ENCODE measurements around the gene HSD3B7.

Gene HSD3B7

GRCh38 chr16:31003744-31004143, 18.7 kb downstream of the HSD3B7 start:
- Histone ChIP-seq H3K4me3 (ENCODE audit: low read length) (no peak overlapping the region), H3K27ac (ENCODE audit: low read length) (no peak overlapping the region), H3K4me2 (ENCODE audit: low read depth, low read length) (no peak overlapping the region), H3K9ac (ENCODE audit: low read length) (no peak overlapping the region), H4K20me1 (ENCODE audit: insufficient read depth, low read length) (no peaks in the 10 kb centered on the region), H3K9me2 (replicated peaks; ENCODE audit: insufficient read depth, low read length) (no peaks in the 10 kb centered on the region), H3K9me3 (replicated peaks; ENCODE audit: insufficient read depth, low read length) (no peaks in the 10 kb centered on the region), H3F3A (ENCODE audit: insufficient read depth, low read length) (no peaks in the 10 kb centered on the region), H3K79me2 (ENCODE audit: low read length) (no peaks in the 10 kb centered on the region), H3K36me3 (replicated peaks; ENCODE audit: insufficient read depth, low read length) (no peaks in the 10 kb centered on the region), H3K4me1 (ENCODE audit: low read length) (no peaks in the 10 kb centered on the region), H3K27me3 (replicated peaks; ENCODE audit: insufficient read depth, low read length) (peaks cover 93% of the 10 kb centered on the region), H2AFZ (ENCODE audit: low read length) (no peak overlapping the region)
- DNase-seq, result no peak
- TF ChIP-seq, protein P1, sequence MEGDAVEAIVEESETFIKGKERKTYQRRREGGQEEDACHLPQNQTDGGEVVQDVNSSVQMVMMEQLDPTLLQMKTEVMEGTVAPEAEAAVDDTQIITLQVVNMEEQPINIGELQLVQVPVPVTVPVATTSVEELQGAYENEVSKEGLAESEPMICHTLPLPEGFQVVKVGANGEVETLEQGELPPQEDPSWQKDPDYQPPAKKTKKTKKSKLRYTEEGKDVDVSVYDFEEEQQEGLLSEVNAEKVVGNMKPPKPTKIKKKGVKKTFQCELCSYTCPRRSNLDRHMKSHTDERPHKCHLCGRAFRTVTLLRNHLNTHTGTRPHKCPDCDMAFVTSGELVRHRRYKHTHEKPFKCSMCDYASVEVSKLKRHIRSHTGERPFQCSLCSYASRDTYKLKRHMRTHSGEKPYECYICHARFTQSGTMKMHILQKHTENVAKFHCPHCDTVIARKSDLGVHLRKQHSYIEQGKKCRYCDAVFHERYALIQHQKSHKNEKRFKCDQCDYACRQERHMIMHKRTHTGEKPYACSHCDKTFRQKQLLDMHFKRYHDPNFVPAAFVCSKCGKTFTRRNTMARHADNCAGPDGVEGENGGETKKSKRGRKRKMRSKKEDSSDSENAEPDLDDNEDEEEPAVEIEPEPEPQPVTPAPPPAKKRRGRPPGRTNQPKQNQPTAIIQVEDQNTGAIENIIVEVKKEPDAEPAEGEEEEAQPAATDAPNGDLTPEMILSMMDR (IDR thresholded peaks at IDR 0.05; ENCODE audit: low read length), result no peak
- TF ChIP-seq EZH2phosphoT487 (IDR thresholded peaks at IDR 0.05; ENCODE audit: low read length), result no peak

GRCh38 chr16:31004658-31005057, 19.7 kb downstream of the HSD3B7 start:
- Histone ChIP-seq H3K79me2 (ENCODE audit: low read length) (no peaks in the 10 kb centered on the region), H3K27ac (ENCODE audit: low read length) (no peak overlapping the region), H2AFZ (ENCODE audit: low read length) (no peak overlapping the region), H3K9me3 (replicated peaks; ENCODE audit: insufficient read depth, low read length) (no peaks in the 10 kb centered on the region), H3K9ac (ENCODE audit: low read length) (no peak overlapping the region), H3K9me2 (replicated peaks; ENCODE audit: insufficient read depth, low read length) (no peaks in the 10 kb centered on the region), H3K4me3 (ENCODE audit: low read length) (no peak overlapping the region), H3K27me3 (replicated peaks; ENCODE audit: insufficient read depth, low read length) (peaks cover 93% of the 10 kb centered on the region), H4K20me1 (ENCODE audit: insufficient read depth, low read length) (no peaks in the 10 kb centered on the region), H3K36me3 (replicated peaks; ENCODE audit: insufficient read depth, low read length) (no peaks in the 10 kb centered on the region), H3K4me1 (ENCODE audit: low read length) (no peaks in the 10 kb centered on the region), H3K4me2 (ENCODE audit: low read depth, low read length) (no peak overlapping the region), H3F3A (ENCODE audit: insufficient read depth, low read length) (no peaks in the 10 kb centered on the region)
- DNase-seq, result no peak
- TF ChIP-seq EZH2phosphoT487 (IDR thresholded peaks at IDR 0.05; ENCODE audit: low read length) (no peak), EZH2 (optimal IDR thresholded peaks at IDR 0.05; ENCODE audit: low read depth, low read length) (no peak)
- TF ChIP-seq, protein P1 (IDR thresholded peaks at IDR 0.05; ENCODE audit: low read length), result no peak

DNA sequence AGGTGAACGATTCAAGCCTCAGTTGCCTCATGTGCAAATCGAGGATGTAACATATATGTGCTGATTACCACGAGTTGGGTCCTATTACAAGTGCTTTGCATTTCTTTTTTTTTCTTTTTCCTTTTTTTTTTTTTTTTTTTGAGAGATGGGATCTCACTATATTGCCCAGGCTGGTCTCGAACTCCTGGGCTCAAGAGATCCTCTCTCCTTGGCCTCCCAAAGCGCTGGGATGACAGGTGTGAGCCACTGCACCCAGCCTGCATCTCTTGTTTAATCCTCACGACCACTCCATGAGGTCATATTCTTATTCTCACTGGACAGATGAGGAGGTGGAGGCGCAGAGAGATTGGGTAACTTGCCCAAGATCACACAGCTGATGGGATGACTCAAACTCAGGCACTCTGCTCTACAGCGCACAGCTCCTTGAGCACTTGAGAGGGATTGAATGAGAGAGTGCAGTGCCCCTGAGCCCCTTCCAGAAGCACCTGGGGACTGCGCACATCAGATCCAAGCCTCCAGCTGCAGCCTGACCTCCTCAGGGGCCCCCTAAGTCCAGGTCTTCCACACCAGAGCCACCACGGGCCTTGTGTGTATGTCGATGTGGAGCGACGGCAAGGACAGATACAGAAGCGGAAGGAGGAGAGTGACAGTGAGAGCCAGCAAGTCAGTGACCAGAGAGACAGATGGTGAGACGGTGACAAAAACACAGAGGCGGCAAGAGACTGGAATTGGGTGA, 20.5 kb downstream of the HSD3B7 start:
- no peak overlapping the region for H3K9ac ChIP-seq (ENCODE audit: low read length)
- peaks cover 91% of the 10 kb centered on the region for H3K27me3 ChIP-seq (replicated peaks; ENCODE audit: insufficient read depth, low read length)
- no peaks in the 10 kb centered on the region for H3K4me1 ChIP-seq (ENCODE audit: low read length)
- no peaks in the 10 kb centered on the region for H3K36me3 ChIP-seq (replicated peaks; ENCODE audit: insufficient read depth, low read length)
- H3K9me3 ChIP-seq (replicated peaks; ENCODE audit: insufficient read depth, low read length), result no peaks in the 10 kb centered on the region
- H4K20me1 ChIP-seq (ENCODE audit: insufficient read depth, low read length), result no peaks in the 10 kb centered on the region
- no peak overlapping the region for H3K27ac ChIP-seq (ENCODE audit: low read length)
- H3K79me2 ChIP-seq (ENCODE audit: low read length), result no peaks in the 10 kb centered on the region
- TF ChIP-seq EZH2 (optimal IDR thresholded peaks at IDR 0.05; ENCODE audit: low read depth, low read length) (no peak), EZH2phosphoT487 (IDR thresholded peaks at IDR 0.05; ENCODE audit: low read length) (no peak)
- TF ChIP-seq, protein P1 (IDR thresholded peaks at IDR 0.05; ENCODE audit: low read length), result no peak
- no peak overlapping the region for H3K4me3 ChIP-seq (ENCODE audit: low read length)
- no peak overlapping the region for H2AFZ ChIP-seq (ENCODE audit: low read length)
- no peaks in the 10 kb centered on the region for H3F3A ChIP-seq (ENCODE audit: insufficient read depth, low read length)
- no peak overlapping the region for H3K4me2 ChIP-seq (ENCODE audit: low read depth, low read length)
- H3K9me2 ChIP-seq (replicated peaks; ENCODE audit: insufficient read depth, low read length), result no peaks in the 10 kb centered on the region
- DNase-seq, result no peak

All from MM.1S (cell line).